ENCODE results near the gene KLF7.

DNA sequence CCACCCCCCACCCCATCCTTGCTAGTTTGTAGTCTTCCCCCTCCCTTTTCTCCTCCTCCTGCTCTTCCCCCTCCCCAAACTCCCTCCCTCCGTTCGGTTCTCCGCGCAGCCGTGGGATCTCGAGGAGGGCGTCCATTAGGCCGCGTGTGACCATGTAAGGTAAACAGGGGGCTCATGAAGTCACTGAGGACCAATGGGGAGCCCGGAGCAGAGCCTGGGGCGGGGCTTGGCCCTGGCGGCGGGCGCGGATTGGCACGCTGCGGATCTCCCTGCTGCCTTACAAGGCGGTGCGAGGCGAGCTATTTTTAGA lies 246 bp upstream of the KLF7 start:
- TF ChIP-seq, protein P1, sequence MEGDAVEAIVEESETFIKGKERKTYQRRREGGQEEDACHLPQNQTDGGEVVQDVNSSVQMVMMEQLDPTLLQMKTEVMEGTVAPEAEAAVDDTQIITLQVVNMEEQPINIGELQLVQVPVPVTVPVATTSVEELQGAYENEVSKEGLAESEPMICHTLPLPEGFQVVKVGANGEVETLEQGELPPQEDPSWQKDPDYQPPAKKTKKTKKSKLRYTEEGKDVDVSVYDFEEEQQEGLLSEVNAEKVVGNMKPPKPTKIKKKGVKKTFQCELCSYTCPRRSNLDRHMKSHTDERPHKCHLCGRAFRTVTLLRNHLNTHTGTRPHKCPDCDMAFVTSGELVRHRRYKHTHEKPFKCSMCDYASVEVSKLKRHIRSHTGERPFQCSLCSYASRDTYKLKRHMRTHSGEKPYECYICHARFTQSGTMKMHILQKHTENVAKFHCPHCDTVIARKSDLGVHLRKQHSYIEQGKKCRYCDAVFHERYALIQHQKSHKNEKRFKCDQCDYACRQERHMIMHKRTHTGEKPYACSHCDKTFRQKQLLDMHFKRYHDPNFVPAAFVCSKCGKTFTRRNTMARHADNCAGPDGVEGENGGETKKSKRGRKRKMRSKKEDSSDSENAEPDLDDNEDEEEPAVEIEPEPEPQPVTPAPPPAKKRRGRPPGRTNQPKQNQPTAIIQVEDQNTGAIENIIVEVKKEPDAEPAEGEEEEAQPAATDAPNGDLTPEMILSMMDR (IDR thresholded peaks at IDR 0.05 in 2 of 3, conservative IDR thresholded peaks at IDR 0.05 in 1 of 3; ENCODE audit: borderline replicate concordance in 1 of 3, insufficient read depth in 1 of 3, low read depth in 2 of 3, low read length in 2 of 3) = no peak
- no peak for TF ChIP-seq YY1 (IDR thresholded peaks at IDR 0.05; ENCODE audit: extremely low read depth, insufficient replicate concordance, low read depth, low read length)
- TF ChIP-seq POLR2A (IDR thresholded peaks at IDR 0.05; ENCODE audit: borderline replicate concordance, extremely low read depth, insufficient read depth, insufficient read length) = no peak
- no peak for TF ChIP-seq TCF7L2 (IDR thresholded peaks at IDR 0.05; ENCODE audit: borderline replicate concordance, extremely low read depth, insufficient read depth, insufficient read length)
- TF ChIP-seq, protein P2, sequence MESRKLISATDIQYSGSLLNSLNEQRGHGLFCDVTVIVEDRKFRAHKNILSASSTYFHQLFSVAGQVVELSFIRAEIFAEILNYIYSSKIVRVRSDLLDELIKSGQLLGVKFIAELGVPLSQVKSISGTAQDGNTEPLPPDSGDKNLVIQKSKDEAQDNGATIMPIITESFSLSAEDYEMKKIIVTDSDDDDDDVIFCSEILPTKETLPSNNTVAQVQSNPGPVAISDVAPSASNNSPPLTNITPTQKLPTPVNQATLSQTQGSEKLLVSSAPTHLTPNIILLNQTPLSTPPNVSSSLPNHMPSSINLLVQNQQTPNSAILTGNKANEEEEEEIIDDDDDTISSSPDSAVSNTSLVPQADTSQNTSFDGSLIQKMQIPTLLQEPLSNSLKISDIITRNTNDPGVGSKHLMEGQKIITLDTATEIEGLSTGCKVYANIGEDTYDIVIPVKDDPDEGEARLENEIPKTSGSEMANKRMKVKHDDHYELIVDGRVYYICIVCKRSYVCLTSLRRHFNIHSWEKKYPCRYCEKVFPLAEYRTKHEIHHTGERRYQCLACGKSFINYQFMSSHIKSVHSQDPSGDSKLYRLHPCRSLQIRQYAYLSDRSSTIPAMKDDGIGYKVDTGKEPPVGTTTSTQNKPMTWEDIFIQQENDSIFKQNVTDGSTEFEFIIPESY (IDR thresholded peaks at IDR 0.05; ENCODE audit: extremely low read depth, insufficient replicate concordance, low read length) = no peak
- peak; percentile 76 for TF ChIP-seq SP1 (IDR thresholded peaks at IDR 0.05; ENCODE audit: low read depth)
- TF ChIP-seq EZH2 (IDR thresholded peaks at IDR 0.05) = no peak
- TF ChIP-seq JUND (IDR thresholded peaks at IDR 0.05) = no peak
- TF ChIP-seq, protein P3, sequence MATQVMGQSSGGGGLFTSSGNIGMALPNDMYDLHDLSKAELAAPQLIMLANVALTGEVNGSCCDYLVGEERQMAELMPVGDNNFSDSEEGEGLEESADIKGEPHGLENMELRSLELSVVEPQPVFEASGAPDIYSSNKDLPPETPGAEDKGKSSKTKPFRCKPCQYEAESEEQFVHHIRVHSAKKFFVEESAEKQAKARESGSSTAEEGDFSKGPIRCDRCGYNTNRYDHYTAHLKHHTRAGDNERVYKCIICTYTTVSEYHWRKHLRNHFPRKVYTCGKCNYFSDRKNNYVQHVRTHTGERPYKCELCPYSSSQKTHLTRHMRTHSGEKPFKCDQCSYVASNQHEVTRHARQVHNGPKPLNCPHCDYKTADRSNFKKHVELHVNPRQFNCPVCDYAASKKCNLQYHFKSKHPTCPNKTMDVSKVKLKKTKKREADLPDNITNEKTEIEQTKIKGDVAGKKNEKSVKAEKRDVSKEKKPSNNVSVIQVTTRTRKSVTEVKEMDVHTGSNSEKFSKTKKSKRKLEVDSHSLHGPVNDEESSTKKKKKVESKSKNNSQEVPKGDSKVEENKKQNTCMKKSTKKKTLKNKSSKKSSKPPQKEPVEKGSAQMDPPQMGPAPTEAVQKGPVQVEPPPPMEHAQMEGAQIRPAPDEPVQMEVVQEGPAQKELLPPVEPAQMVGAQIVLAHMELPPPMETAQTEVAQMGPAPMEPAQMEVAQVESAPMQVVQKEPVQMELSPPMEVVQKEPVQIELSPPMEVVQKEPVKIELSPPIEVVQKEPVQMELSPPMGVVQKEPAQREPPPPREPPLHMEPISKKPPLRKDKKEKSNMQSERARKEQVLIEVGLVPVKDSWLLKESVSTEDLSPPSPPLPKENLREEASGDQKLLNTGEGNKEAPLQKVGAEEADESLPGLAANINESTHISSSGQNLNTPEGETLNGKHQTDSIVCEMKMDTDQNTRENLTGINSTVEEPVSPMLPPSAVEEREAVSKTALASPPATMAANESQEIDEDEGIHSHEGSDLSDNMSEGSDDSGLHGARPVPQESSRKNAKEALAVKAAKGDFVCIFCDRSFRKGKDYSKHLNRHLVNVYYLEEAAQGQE (IDR thresholded peaks at IDR 0.05; ENCODE audit: low read depth) = no peak
- TF ChIP-seq, protein P4, sequence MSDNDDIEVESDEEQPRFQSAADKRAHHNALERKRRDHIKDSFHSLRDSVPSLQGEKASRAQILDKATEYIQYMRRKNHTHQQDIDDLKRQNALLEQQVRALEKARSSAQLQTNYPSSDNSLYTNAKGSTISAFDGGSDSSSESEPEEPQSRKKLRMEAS (IDR thresholded peaks at IDR 0.05) = peak; percentile 72
- TF ChIP-seq, protein P5, sequence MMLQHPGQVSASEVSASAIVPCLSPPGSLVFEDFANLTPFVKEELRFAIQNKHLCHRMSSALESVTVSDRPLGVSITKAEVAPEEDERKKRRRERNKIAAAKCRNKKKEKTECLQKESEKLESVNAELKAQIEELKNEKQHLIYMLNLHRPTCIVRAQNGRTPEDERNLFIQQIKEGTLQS (IDR thresholded peaks at IDR 0.05) = no peak
